GM19468 (cell line): ENCODE results near the gene EVPL.
"Not testable (repeated sequence)": the region's sequence is repeated elsewhere in the genome, so short reads cannot be mapped to it uniquely, and the experiment has no call there.

Experiments used
- ATAC-seq: cut with Tn5 transposase; IDR thresholded peaks from one replicate; pipeline ENCODE4 v1.9.1; 2021; ENCODE audit warnings: mild to moderate bottlenecking, moderate library complexity, moderate number of reproducible peaks; ENCODE audit not compliant: unreplicated experiment; ENCODE audit errors: extremely low read depth

EVPL gene

GRCh38 chr17:76027159-76027839 lies at the start of gene EVPL:
EVPL (minus strand) TSS chr17:76027306; CDS start chr17:76027198, 108 bp downstream.
- ATAC-seq: no peak

- no peak for ATAC-seq
Observed at GRCh38 chr17:76076146-76076764, 49.1 kb upstream of the EVPL start.

DNA sequence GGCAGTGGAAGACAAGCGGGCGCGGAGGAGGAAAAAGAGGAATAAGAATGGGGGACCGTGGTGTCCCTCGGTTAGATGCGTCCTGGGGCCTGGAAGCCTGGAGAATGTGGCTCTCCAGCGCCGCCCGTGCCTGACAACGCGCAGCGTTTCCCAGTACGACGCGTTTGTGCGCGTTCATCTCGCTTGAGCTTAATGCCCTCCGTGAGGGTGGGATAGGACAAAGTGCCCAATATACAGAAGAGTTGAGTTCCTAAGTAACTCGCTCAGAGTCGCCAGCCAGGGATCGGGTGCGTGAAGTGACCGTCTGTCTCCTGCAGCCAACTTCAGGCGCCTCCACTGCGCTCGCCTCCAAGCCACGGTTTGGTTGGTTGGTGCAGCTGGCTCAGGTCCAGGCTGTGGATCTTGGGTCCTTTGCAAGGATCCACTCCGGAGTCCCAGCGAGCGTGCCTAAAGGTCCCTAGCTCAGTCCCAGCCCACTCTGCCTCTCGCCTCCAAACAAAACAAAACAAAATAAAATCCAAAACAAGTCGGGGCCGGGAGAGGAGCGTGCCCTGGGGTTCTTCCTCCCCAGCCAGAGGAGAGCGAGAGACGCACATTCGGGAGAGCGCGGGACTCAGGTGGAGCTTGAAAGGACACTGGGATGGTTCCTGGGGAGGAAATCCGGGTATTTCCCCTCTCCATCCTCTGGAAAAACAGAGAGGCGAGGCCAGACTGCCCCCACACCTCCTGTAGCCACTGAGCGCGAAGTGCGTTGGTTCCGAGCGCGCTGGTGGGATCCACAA lies 48.4 kb upstream of the EVPL start:
- no peak for ATAC-seq

DNA sequence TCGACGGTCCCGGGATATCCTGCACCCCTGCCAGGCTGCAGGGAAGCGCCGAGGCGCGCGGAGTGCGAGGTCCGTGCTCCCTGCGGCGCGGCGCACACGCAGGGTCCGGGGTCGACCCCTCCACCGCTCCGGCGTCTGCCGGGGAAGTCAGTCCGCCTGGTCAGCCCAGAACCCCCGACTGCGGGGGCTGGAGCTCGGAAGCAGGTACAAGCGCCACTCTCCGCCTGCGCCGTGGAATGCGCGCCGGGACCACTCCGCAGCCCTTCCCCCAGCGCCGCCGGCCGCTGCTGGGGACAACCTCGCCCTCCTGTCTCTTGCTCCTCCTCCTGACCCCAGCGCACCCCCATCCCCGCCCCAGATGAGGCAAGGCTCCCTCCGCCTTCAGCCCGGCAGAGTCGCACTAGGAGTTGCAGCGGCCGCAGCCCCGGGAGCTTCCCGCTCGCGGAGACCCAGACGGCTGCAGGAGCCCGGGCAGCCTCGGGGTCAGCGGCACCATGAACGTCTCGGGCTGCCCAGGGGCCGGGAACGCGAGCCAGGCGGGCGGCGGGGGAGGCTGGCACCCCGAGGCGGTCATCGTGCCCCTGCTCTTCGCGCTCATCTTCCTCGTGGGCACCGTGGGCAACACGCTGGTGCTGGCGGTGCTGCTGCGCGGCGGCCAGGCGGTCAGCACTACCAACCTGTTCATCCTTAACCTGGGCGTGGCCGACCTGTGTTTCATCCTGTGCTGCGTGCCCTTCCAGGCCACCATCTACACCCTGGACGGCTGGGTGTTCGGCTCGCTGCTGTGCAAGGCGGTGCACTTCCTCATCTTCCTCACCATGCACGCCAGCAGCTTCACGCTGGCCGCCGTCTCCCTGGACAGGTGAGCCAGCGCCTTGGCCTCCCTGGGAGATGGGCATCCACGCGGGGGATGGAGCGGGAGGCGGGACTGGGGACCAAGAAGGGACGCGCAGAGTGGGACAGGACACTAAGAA lies 47.6 kb upstream of the EVPL start, which contains the start of gene GALR2:
Gene GALR2 (plus strand): TSS at position 392 of the 974 bp plus-strand sequence. CDS start 103 bp downstream, at position 495.
- no peak for ATAC-seq

- peak; percentile 41 for ATAC-seq
Observed at GRCh38 chr17:76072148-76072858, 45.2 kb upstream of the EVPL start, which contains the start of gene SRP68. SRP68 (minus strand) TSS chr17:76072517; CDS start chr17:76072491, 26 bp downstream.

GRCh38 chr17:76071531-76072147 lies 44.5 kb upstream of the EVPL start:
- no peak for ATAC-seq

DNA sequence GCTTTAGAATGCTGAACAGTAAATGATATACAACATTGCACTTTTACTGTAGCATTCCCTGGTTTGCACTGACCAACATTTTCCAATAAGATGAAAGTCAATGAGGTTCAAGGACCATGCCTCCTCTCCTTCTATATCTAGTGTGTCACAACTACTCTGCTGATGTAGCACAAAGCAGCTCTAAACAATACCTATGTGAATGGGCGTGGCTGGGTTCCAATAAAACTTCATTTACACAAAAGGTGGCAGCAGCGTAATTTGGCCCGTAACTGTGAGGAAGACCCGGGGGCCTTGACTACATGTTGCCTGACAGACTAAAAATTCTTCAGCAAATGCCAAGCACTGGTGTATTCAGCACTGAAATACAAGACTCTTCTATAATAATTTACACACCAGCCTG lies 38.7 kb upstream of the EVPL start:
- no peak for ATAC-seq

DNA sequence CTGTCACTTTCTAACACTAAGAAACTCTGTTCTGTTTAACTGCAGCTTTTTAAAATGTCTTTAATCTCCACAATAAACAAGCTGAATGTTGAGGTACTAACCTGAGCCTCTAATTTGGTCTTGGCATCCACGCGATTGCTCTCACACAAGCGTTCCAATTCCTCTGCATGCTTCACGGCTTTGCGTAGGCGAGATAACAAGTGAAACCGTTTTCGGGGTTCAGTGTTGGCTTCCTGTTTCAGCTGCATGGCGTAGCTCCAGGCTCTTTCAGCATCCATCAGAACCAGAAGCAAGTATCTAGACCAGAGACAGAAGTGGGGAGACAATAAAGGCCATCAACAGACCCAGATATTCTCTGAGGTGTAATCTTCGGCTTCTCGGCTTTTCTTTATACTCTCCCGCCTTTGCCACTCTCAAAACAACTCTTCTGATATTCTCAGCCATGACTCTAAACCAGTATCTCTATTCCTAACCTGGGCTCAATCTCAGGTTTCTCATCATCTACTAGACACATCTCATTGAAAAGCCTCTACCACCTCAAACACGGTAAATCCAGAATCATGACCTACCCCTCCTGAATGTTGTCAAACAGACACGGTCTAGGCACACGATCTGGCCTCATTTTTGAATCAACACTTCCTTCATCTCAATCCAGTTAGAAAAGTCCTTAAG lies 36.9 kb upstream of the EVPL start:
- no peak for ATAC-seq

- not testable (repeated sequence) for ATAC-seq
Observed at GRCh38 chr17:76058264-76058663, 31.2 kb upstream of the EVPL start.

GRCh38 chr17:76056882-76057281 lies 29.8 kb upstream of the EVPL start:
- ATAC-seq: no peak

GRCh38 chr17:76054112-76054476 lies 27.0 kb upstream of the EVPL start:
- ATAC-seq: no peak

GRCh38 chr17:76053246-76054111 lies 26.4 kb upstream of the EVPL start:
- no peak for ATAC-seq

DNA sequence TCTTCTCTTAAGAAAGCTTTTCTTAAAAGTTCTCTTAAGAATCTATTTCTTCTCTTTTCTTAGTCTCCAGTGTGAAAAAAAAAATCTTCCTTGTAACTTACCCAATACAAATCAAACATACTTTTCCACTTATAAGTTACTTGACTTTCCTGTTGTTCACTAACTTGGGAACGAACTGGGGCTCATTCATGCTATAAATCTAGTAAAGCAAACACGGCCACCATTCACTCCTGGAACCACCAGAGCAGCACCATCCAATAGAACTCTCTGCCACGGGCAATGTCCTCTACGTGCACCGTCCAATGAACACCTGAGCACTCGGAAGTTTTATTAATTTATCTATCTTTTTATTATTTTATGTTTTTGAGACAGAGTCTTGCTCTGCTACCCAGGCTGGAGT lies 24.5 kb upstream of the EVPL start:
- no peak for ATAC-seq

GRCh38 chr17:76050538-76051467 lies 23.7 kb upstream of the EVPL start:
- no peak for ATAC-seq

DNA sequence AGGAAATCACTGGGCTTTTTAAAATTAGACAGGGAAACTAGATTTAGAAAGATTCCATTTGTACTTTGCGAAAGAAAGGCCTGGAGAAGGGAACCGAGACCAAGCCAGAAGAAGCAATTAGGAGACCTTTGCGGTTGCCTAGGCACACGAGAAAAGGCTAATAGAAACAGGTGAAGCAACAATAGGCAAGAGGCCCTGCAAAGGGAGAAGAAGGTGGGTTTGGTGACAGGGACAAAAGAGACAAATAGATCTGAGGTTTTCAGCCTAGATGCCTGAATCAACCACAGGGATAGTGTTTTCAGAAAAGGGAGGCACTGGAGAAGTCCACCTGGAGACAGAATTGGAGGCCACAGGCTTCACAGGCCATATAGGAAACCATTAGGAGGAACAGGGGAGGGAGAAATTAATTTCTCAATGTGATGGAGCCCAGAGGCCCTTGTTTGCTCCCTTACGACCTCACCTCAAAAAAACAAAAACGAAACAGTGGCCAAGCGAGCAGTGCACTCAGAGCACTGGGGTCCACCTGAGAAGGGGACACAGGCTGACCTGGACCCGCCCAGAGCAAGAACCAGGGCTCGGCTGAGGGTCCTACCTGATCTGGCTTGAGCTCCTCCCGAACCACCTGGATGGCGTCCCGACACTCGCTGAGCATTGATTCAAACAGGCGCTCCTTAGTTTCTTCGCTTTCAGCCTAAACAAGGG lies 22.9 kb upstream of the EVPL start:
- ATAC-seq: no peak

- no peak for ATAC-seq
Observed at GRCh38 chr17:76049239-76049638, 22.1 kb upstream of the EVPL start.
